Measurements from ENCODE around the gene SH3PXD2A.

The SH3PXD2A gene

GRCh38 chr10:103772096-103772845 is 83.1 kb downstream of the SH3PXD2A start (continued):
- no peak for TF ChIP-seq GLI2 (tag by site-specific recombination; IDR thresholded peaks at IDR 0.05; ENCODE audit: borderline replicate concordance, low read depth)
- TF ChIP-seq ZNF654 (tag by site-specific recombination; IDR thresholded peaks at IDR 0.05; ENCODE audit: low read depth), result no peak
- TF ChIP-seq ZNF600 (tag by site-specific recombination; IDR thresholded peaks at IDR 0.05), result peak; percentile 98
- peak; percentile 100 for TF ChIP-seq ZNF223 (tag by site-specific recombination; IDR thresholded peaks at IDR 0.05)
- 0 out of 2 replicates have a peak, but pooled peaks have one; percentile 21 for TF ChIP-seq ZSCAN30 (tag by site-specific recombination; IDR thresholded peaks at IDR 0.05)
- TF ChIP-seq, protein P1, sequence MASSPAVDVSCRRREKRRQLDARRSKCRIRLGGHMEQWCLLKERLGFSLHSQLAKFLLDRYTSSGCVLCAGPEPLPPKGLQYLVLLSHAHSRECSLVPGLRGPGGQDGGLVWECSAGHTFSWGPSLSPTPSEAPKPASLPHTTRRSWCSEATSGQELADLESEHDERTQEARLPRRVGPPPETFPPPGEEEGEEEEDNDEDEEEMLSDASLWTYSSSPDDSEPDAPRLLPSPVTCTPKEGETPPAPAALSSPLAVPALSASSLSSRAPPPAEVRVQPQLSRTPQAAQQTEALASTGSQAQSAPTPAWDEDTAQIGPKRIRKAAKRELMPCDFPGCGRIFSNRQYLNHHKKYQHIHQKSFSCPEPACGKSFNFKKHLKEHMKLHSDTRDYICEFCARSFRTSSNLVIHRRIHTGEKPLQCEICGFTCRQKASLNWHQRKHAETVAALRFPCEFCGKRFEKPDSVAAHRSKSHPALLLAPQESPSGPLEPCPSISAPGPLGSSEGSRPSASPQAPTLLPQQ (tag by site-specific recombination; IDR thresholded peaks at IDR 0.05), result peak; percentile 88
- no peak for TF ChIP-seq ZNF18 (tag by site-specific recombination; IDR thresholded peaks at IDR 0.05)
- TF ChIP-seq ZNF768 (tag by site-specific recombination; IDR thresholded peaks at IDR 0.05), result no peak
- TF ChIP-seq KLF1 (tag by site-specific recombination; IDR thresholded peaks at IDR 0.05), result peak; percentile 94
- TF ChIP-seq, protein P2, sequence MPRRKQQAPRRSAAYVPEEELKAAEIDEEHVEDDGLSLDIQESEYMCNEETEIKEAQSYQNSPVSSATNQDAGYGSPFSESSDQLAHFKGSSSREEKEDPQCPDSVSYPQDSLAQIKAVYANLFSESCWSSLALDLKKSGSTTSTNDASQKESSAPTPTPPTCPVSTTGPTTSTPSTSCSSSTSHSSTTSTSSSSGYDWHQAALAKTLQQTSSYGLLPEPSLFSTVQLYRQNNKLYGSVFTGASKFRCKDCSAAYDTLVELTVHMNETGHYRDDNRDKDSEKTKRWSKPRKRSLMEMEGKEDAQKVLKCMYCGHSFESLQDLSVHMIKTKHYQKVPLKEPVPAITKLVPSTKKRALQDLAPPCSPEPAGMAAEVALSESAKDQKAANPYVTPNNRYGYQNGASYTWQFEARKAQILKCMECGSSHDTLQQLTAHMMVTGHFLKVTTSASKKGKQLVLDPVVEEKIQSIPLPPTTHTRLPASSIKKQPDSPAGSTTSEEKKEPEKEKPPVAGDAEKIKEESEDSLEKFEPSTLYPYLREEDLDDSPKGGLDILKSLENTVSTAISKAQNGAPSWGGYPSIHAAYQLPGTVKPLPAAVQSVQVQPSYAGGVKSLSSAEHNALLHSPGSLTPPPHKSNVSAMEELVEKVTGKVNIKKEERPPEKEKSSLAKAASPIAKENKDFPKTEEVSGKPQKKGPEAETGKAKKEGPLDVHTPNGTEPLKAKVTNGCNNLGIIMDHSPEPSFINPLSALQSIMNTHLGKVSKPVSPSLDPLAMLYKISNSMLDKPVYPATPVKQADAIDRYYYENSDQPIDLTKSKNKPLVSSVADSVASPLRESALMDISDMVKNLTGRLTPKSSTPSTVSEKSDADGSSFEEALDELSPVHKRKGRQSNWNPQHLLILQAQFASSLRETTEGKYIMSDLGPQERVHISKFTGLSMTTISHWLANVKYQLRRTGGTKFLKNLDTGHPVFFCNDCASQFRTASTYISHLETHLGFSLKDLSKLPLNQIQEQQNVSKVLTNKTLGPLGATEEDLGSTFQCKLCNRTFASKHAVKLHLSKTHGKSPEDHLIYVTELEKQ (tag by site-specific recombination; IDR thresholded peaks at IDR 0.05; ENCODE audit: borderline replicate concordance), result no peak
- no peak for TF ChIP-seq ZNF791 (tag by site-specific recombination; IDR thresholded peaks at IDR 0.05)
- no peak for TF ChIP-seq ZBTB6 (tag by site-specific recombination; IDR thresholded peaks at IDR 0.05)
- peak; percentile 80 for TF ChIP-seq SP7 (tag by site-specific recombination; IDR thresholded peaks at IDR 0.05)
- peak; percentile 97 for TF ChIP-seq KLF17 (tag by site-specific recombination; IDR thresholded peaks at IDR 0.05)
- peak; percentile 81 for TF ChIP-seq ZNF335 (tag by site-specific recombination; conservative IDR thresholded peaks at IDR 0.05)
- TF ChIP-seq, protein P3, sequence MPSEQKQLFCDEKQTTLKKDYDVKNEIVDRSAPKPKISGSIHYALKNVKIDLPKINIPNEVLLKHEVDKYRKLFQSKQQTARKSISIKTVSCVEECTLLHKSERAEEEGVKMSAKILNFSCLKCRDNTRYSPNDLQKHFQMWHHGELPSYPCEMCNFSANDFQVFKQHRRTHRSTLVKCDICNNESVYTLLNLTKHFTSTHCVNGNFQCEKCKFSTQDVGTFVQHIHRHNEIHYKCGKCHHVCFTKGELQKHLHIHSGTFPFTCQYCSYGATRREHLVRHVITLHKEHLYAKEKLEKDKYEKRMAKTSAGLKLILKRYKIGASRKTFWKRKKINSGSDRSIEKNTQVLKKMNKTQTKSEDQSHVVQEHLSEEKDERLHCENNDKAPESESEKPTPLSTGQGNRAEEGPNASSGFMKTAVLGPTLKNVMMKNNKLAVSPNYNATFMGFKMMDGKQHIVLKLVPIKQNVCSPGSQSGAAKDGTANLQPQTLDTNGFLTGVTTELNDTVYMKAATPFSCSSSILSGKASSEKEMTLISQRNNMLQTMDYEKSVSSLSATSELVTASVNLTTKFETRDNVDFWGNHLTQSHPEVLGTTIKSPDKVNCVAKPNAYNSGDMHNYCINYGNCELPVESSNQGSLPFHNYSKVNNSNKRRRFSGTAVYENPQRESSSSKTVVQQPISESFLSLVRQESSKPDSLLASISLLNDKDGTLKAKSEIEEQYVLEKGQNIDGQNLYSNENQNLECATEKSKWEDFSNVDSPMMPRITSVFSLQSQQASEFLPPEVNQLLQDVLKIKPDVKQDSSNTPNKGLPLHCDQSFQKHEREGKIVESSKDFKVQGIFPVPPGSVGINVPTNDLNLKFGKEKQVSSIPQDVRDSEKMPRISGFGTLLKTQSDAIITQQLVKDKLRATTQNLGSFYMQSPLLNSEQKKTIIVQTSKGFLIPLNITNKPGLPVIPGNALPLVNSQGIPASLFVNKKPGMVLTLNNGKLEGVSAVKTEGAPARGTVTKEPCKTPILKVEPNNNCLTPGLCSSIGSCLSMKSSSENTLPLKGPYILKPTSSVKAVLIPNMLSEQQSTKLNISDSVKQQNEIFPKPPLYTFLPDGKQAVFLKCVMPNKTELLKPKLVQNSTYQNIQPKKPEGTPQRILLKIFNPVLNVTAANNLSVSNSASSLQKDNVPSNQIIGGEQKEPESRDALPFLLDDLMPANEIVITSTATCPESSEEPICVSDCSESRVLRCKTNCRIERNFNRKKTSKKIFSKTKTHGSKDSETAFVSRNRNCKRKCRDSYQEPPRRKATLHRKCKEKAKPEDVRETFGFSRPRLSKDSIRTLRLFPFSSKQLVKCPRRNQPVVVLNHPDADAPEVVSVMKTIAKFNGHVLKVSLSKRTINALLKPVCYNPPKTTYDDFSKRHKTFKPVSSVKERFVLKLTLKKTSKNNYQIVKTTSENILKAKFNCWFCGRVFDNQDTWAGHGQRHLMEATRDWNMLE (tag by site-specific recombination; conservative IDR thresholded peaks at IDR 0.05; ENCODE audit: low read depth), result no peak
- TF ChIP-seq ZNF629 (tag by site-specific recombination; IDR thresholded peaks at IDR 0.05), result no peak
- TF ChIP-seq PRDM1 (tag by site-specific recombination; IDR thresholded peaks at IDR 0.05), result peak; percentile 47; the same call in 1 of the 2 replicates
- no peak for TF ChIP-seq ZSCAN18 (tag by site-specific recombination; IDR thresholded peaks at IDR 0.05)
- no peak for TF ChIP-seq ZNF24 (tag by site-specific recombination; IDR thresholded peaks at IDR 0.05)
- no peak for TF ChIP-seq ZNF157 (tag by site-specific recombination; IDR thresholded peaks at IDR 0.05)
- TF ChIP-seq ZNF596 (tag by site-specific recombination; IDR thresholded peaks at IDR 0.05), result no peak
